NOMO-1 treated with DMSO at 0.1 percent for 48 hours (cell line): ENCODE results near the gene PIEZO2.
A peak's percentile ranks its signal among the peaks of the same experiment; 100 is the strongest.

Experiments
- DNase-seq: peaks from one replicate; lab custom pipeline; 2025; ENCODE audit not compliant: unreplicated experiment; lab: John Stamatoyannopoulos, UW

The PIEZO2 gene

GRCh38 chr18:11033503-11033902, 115.9 kb downstream of the PIEZO2 start:
- DNase-seq: no peak

- no peak for DNase-seq
These were observed 117.4 kb downstream of the PIEZO2 start for GRCh38 chr18:11031966-11032365.

- no peak for DNase-seq
These were observed 120.3 kb downstream of the PIEZO2 start for GRCh38 chr18:11029021-11029420.

GRCh38 chr18:11027862-11028261, 121.5 kb downstream of the PIEZO2 start:
- no peak for DNase-seq

- DNase-seq: no peak
These were observed 123.7 kb downstream of the PIEZO2 start for GRCh38 chr18:11025671-11026070.

- DNase-seq: no peak
These were observed 124.3 kb downstream of the PIEZO2 start for GRCh38 chr18:11024928-11025669.

GRCh38 chr18:11021477-11021876, 127.9 kb downstream of the PIEZO2 start:
- DNase-seq: no peak

GRCh38 chr18:11020877-11021414, 128.4 kb downstream of the PIEZO2 start:
- no peak for DNase-seq

- DNase-seq: no peak
These were observed 129.1 kb downstream of the PIEZO2 start for GRCh38 chr18:11020161-11020853.

- no peak for DNase-seq
These were observed 129.9 kb downstream of the PIEZO2 start for GRCh38 chr18:11019295-11020105.

- DNase-seq: no peak
These were observed 139.5 kb downstream of the PIEZO2 start for GRCh38 chr18:11009869-11010268.

- no peak for DNase-seq
These were observed 140.2 kb downstream of the PIEZO2 start for GRCh38 chr18:11009147-11009546.

- no peak for DNase-seq
These were observed 140.9 kb downstream of the PIEZO2 start for GRCh38 chr18:11008505-11008904.

GRCh38 chr18:11005528-11005927, 143.8 kb downstream of the PIEZO2 start:
- no peak for DNase-seq

- DNase-seq: no peak
These were observed 144.4 kb downstream of the PIEZO2 start for GRCh38 chr18:11004951-11005350.

- no peak for DNase-seq
These were observed 145.1 kb downstream of the PIEZO2 start for GRCh38 chr18:11004294-11004693.

GRCh38 chr18:11002796-11003195, 146.6 kb downstream of the PIEZO2 start:
- DNase-seq: peak; percentile 2

- DNase-seq: no peak
These were observed 147.1 kb downstream of the PIEZO2 start for GRCh38 chr18:11002277-11002676.

- DNase-seq: no peak
These were observed 149.3 kb downstream of the PIEZO2 start for GRCh38 chr18:11000071-11000470.

GRCh38 chr18:10997885-10998284, 151.5 kb downstream of the PIEZO2 start:
- no peak for DNase-seq

GRCh38 chr18:10995550-10995949, 153.8 kb downstream of the PIEZO2 start:
- DNase-seq: no peak
